Middle frontal gyrus (tissue), 1 donor: Measurements from ENCODE around the gene ALOX5.

Source experiments
- DNase-seq: peaks from one replicate; pipeline ENCODE4 v3.0.0-alpha.2; 2015; ENCODE audit warnings: low spot score; ENCODE audit errors: extremely low spot score

The ALOX5 gene

GRCh38 chr10:45422866-45423659 is 49.0 kb downstream of the ALOX5 start:
- DNase-seq = no peak

- no peak for DNase-seq
Observed at GRCh38 chr10:45423976-45424499, 50.0 kb downstream of the ALOX5 start.

GRCh38 chr10:45424668-45425404 is 50.8 kb downstream of the ALOX5 start:
- DNase-seq = no peak

GRCh38 chr10:45425621-45426563 is 51.9 kb downstream of the ALOX5 start:
- no peak for DNase-seq

GRCh38 chr10:45427262-45427969 is 53.4 kb downstream of the ALOX5 start:
- DNase-seq = no peak

DNA sequence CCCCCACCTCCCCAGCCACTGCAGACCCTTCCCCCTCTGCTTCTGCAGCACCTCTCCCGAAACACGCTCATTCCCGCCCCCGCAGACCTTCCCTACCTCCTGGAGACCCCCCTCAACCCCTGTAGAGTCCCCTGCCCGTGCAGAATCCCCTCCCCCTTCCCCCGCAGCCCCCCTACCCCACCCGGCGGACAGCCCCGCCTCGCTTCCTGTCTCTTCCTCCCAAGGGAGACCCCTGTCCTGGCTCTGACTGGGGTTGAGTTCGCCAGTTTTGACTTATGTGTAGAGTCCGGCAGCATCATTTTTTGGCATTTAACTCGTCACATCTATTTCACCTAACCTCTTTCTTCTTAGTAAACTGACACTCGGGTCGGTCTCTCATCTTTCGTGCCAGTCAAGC is 54.0 kb downstream of the ALOX5 start:
- DNase-seq = no peak

DNA sequence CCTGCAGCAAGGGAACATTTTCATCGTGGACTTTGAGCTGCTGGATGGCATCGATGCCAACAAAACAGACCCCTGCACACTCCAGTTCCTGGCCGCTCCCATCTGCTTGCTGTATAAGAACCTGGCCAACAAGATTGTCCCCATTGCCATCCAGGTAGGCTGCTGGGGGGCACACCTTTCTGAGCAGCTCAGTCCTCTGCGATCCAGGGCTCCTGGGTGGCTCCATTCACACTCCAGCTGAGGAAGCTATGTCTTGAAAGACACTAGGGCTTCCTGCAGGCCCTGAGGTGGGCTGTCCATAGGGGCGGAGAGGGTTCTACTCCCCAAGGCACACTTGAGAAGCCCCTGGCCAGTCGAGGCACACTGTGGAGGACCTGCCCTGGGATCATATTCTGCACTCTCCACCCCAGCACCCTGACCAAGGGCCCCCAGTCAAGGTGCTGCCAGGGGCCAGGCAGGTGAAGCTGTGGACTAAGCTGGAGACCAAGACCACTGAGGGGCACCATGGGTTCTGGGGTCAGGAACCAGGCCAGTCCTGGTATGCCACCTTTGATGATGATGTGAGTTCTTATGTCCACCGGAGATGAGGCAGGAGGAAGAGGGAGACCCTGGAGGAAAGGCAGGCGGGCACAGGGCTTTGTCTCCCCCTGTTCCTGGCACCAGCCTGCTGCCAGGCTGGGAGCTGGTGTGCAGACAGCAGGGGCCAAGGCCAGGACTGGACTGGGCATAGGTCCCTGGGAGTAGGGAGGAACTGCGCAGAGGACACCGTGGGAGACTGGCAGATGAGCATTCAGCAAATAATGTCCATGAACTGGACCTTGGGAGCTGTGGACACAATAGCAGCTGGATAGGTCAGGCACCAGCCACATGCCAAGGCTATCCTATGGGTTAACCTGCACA is 54.8 kb downstream of the ALOX5 start:
- no peak for DNase-seq

- DNase-seq = no peak
Observed at GRCh38 chr10:45429790-45430189, 55.8 kb downstream of the ALOX5 start.

GRCh38 chr10:45432113-45432512 is 58.1 kb downstream of the ALOX5 start:
- no peak for DNase-seq

DNA sequence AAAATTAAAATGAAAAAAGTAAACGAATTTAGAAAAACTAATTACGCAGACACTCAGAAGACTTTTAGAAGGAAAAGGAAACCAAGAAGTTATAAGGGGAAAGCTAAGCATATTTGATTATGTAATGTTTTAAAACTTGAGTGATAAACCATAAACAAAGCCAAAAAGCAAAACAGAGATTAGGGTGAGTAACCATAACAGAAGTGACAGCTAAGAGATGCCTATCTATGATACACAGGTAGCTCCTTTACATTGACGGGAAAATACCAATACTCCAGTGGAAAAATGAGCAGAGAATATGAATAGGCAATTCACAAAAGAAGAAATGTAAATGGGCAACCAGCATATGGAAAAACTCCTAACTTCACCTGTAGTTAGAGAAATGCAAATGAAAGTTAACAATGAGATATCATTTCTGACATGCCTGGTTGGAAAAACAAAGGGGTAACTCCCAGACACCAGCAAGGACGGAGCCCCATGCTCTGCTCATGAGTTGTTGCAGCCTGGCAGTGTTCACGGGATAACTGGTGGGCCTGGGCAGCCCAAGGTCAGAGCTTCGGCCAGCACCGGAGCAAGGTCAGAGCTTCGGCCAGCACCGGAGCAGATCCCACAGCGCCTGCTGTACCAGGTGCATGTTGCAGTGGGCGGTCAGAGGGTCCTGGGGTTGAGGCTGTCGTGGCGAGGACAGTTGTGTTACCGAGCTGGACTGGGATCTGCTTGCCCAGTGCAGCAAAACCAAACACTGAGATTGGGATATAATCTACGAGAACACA is 58.9 kb downstream of the ALOX5 start:
- no peak for DNase-seq

DNA sequence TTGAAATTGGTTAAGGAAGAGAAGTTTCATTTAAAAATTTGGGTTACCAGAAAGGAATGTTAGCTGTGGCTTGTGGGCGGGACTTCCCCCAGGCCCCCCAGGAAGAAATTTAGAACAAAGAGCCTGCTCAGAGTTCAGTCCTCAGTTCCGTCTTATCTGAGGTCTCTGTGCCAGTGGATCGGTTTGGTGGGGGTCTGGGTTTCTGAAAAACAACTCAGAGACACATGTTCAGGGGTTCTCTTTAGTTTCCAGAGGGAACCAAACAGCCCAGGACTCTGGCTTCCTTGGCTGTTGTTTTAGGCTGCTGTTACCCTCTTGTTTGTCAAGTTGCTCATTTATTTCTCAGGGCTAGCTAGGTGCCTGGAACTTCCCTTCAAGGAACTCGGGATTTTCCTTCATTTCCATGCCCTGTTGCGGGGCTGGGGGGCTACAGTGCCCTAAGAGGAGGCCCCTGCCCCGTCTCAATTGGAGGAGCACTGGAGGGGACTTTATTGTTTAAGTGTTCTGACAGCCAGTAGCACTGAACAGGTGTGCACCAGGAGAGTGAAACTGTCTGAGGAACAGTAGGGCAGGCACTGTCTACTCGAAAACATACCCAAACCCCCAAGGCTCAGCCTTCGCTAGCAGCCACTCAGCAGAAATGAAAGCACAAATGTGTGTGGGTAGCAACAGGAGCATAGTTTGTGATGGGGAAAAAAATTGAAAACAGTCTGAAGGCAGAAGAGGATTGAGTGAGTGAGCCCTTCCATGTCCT is 59.9 kb downstream of the ALOX5 start:
- DNase-seq = no peak

- DNase-seq = no peak
Observed at GRCh38 chr10:45437587-45438465, 63.8 kb downstream of the ALOX5 start.

GRCh38 chr10:45438466-45439090 is 64.6 kb downstream of the ALOX5 start:
- DNase-seq = no peak

DNA sequence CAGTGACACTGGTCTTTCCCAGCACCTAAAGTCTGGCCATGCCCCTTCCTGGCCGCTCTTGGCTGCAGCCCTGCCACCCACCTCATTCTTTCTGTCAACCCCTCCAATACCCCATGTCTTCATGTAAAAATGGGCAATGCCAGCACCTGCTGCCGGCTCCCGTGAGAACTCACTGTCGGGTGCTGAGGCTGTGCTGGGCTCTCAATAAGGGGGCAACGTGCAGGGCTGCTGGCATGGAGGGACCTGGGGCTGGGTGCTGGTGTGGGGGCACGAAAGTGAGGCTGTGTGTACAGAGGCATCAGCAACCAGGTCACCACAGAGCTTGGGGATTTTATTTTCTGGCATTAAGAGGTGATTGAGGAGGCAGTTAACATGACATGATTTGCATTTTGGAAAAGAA is 65.3 kb downstream of the ALOX5 start:
- DNase-seq = no peak

GRCh38 chr10:45439873-45440272 is 65.9 kb downstream of the ALOX5 start:
- DNase-seq = no peak

- DNase-seq = no peak
Observed at GRCh38 chr10:45440511-45441062, 66.6 kb downstream of the ALOX5 start.
